Midbrain (tissue), 1 donor: ENCODE data around the gene P2RX4.
"Not testable (repeated sequence)": the region's sequence is repeated elsewhere in the genome, so short reads cannot be mapped to it uniquely, and the experiment has no call there.

Experiments used
- DNase-seq: peaks from one replicate; lab custom pipeline; 2025; lab: John Stamatoyannopoulos, UW

P2RX4 gene

GRCh38 chr12:121245031-121245430 lies 35.1 kb downstream of the P2RX4 start:
- DNase-seq: no peak

GRCh38 chr12:121245951-121246350 lies 36.0 kb downstream of the P2RX4 start:
- DNase-seq: no peak

- no peak for DNase-seq
These were observed 37.1 kb downstream of the P2RX4 start for GRCh38 chr12:121246893-121247557.

GRCh38 chr12:121248622-121249021 lies 38.7 kb downstream of the P2RX4 start:
- no peak for DNase-seq

GRCh38 chr12:121250359-121250758 lies 40.4 kb downstream of the P2RX4 start:
- DNase-seq: no peak

GRCh38 chr12:121251838-121252237 lies 41.9 kb downstream of the P2RX4 start:
- no peak for DNase-seq

GRCh38 chr12:121252712-121253345 lies 42.9 kb downstream of the P2RX4 start:
- DNase-seq: no peak

- no peak for DNase-seq
These were observed 43.9 kb downstream of the P2RX4 start for GRCh38 chr12:121253638-121254335.

- no peak for DNase-seq
These were observed 45.5 kb downstream of the P2RX4 start for GRCh38 chr12:121255433-121255832.

- not testable (repeated sequence) for DNase-seq
These were observed 47.9 kb downstream of the P2RX4 start for GRCh38 chr12:121257704-121258449.

GRCh38 chr12:121259074-121259473 lies 49.1 kb downstream of the P2RX4 start:
- no peak for DNase-seq

- no peak for DNase-seq
These were observed 50.2 kb downstream of the P2RX4 start for GRCh38 chr12:121260091-121260490.

- DNase-seq: no peak
These were observed 51.5 kb downstream of the P2RX4 start for GRCh38 chr12:121261398-121261797.

- no peak for DNase-seq
These were observed 53.4 kb downstream of the P2RX4 start for GRCh38 chr12:121263206-121263935.

- DNase-seq: no peak
These were observed 54.2 kb downstream of the P2RX4 start for GRCh38 chr12:121264135-121264534.

- no peak for DNase-seq
These were observed 55.1 kb downstream of the P2RX4 start for GRCh38 chr12:121264951-121265515.

GRCh38 chr12:121267822-121268221 lies 57.9 kb downstream of the P2RX4 start:
- no peak for DNase-seq

GRCh38 chr12:121273364-121273896 lies 63.5 kb downstream of the P2RX4 start:
- no peak for DNase-seq

GRCh38 chr12:121274036-121274763 lies 64.3 kb downstream of the P2RX4 start:
- no peak for DNase-seq

- no peak for DNase-seq
These were observed 67.4 kb downstream of the P2RX4 start for GRCh38 chr12:121277374-121277759.
